ENCODE data around the gene PGA5. TPM values are rescaled to one million over a fixed set of nuclear protein-coding genes. Genes with fewer than 3 reads are reported as not detected.
"Not testable (repeated sequence)": the region's sequence is repeated elsewhere in the genome, so short reads cannot be mapped to it uniquely, and the experiment has no call there.

The PGA5 gene
- total RNA-seq, 1 donor from 2014 or later = not detected

GRCh38 chr11:61198948-61199523 is 41.9 kb upstream of the PGA5 start:
- Histone ChIP-seq H3K36me3 (no peaks in the 10 kb centered on the region), H3K9me3 (replicated peaks) (peaks cover 12% of the 10 kb centered on the region), H3K4me1 (no peaks in the 10 kb centered on the region), H3K27me3 (ENCODE audit: low read depth) (peaks cover 63% of the 10 kb centered on the region), H3K4me3 (no peak overlapping the region), H3K27ac (replicated peaks) (no peak overlapping the region)
- DNase-seq = no peak
- intact Hi-C loops (cut with micrococcal nuclease) = no loop called here
- TF ChIP-seq, protein P1, sequence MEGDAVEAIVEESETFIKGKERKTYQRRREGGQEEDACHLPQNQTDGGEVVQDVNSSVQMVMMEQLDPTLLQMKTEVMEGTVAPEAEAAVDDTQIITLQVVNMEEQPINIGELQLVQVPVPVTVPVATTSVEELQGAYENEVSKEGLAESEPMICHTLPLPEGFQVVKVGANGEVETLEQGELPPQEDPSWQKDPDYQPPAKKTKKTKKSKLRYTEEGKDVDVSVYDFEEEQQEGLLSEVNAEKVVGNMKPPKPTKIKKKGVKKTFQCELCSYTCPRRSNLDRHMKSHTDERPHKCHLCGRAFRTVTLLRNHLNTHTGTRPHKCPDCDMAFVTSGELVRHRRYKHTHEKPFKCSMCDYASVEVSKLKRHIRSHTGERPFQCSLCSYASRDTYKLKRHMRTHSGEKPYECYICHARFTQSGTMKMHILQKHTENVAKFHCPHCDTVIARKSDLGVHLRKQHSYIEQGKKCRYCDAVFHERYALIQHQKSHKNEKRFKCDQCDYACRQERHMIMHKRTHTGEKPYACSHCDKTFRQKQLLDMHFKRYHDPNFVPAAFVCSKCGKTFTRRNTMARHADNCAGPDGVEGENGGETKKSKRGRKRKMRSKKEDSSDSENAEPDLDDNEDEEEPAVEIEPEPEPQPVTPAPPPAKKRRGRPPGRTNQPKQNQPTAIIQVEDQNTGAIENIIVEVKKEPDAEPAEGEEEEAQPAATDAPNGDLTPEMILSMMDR (IDR thresholded peaks at IDR 0.05; ENCODE audit: borderline replicate concordance) = no peak

DNA sequence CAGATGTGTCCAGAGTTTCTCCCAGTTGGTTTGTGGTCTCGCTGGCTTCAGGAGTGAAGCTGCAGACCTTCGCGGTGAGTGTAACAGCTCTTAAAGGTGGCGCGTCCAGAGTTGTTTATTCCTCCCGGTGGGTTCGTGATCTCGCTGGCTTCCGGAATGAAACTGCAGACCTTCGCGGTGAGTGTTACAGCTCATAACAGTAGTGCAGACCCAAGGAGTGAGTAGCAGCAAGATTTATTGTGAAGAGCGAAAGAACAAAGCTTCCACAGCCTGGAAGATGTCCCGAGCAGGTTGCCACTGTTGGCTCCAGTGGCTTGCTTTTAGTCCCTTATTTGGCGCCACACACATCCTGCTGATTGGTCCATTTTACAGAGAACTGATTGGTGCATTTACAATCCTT is 39.5 kb upstream of the PGA5 start:
- DNase-seq = no peak
- Histone ChIP-seq H3K4me1 (no peaks in the 10 kb centered on the region), H3K27me3 (ENCODE audit: low read depth) (peaks cover 48% of the 10 kb centered on the region), H3K4me3 (no peak overlapping the region), H3K36me3 (no peaks in the 10 kb centered on the region), H3K9me3 (replicated peaks) (peaks cover 12% of the 10 kb centered on the region), H3K27ac (replicated peaks) (no peak overlapping the region)
- intact Hi-C loops (cut with micrococcal nuclease) = no loop called here
- TF ChIP-seq, protein P1 (IDR thresholded peaks at IDR 0.05; ENCODE audit: borderline replicate concordance) = no peak

- H3K36me3 ChIP-seq; DNase-seq; intact Hi-C loops (cut with micrococcal nuclease); H3K27ac ChIP-seq (replicated peaks); H3K4me3 ChIP-seq; H3K4me1 ChIP-seq: not testable (repeated sequence)
- H3K9me3 ChIP-seq (replicated peaks) = peaks cover 12% of the 10 kb centered on the region
- peaks cover 32% of the 10 kb centered on the region for H3K27me3 ChIP-seq (ENCODE audit: low read depth)
Measured at GRCh38 chr11:61202950-61203746, 37.8 kb upstream of the PGA5 start, which contains the start of gene PGA3. TSS of gene PGA3 (plus strand) at chr11:61203515. CDS start at chr11:61203565, 50 bp downstream.

DNA sequence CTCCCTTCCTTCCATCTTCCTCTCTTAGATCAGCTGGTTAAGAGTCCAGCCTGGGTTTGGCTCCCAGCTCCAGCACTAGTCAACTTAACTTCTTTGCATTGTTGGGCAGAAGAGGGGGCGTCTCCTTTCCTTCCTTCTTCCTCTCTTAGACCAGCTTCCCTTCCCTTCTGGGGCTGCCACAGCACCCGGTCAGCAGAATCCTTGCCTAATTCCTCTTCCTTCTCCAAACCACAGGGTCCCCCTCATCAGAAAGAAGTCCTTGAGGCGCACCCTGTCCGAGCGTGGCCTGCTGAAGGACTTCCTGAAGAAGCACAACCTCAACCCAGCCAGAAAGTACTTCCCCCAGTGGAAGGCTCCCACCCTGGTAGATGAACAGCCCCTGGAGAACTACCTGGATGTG is 37.1 kb upstream of the PGA5 start:
- DNase-seq; H3K4me1 ChIP-seq; H3K27ac ChIP-seq (replicated peaks); H3K36me3 ChIP-seq; H3K4me3 ChIP-seq; H3K9me3 ChIP-seq (replicated peaks); intact Hi-C loops (cut with micrococcal nuclease): not testable (repeated sequence)
- H3K27me3 ChIP-seq (ENCODE audit: low read depth) = peaks cover 24% of the 10 kb centered on the region

GRCh38 chr11:61204502-61205059 is 36.4 kb upstream of the PGA5 start:
- H3K27ac ChIP-seq (replicated peaks); H3K4me3 ChIP-seq; DNase-seq; intact Hi-C loops (cut with micrococcal nuclease); H3K9me3 ChIP-seq (replicated peaks); H3K4me1 ChIP-seq; H3K36me3 ChIP-seq: not testable (repeated sequence)
- H3K27me3 ChIP-seq (ENCODE audit: low read depth) = peaks cover 17% of the 10 kb centered on the region

GRCh38 chr11:61207636-61208310 is 33.2 kb upstream of the PGA5 start:
- intact Hi-C loops (cut with micrococcal nuclease); H3K27ac ChIP-seq (replicated peaks); H3K36me3 ChIP-seq; H3K4me1 ChIP-seq; H3K9me3 ChIP-seq (replicated peaks); DNase-seq; H3K27me3 ChIP-seq (ENCODE audit: low read depth); H3K4me3 ChIP-seq: not testable (repeated sequence)

DNA sequence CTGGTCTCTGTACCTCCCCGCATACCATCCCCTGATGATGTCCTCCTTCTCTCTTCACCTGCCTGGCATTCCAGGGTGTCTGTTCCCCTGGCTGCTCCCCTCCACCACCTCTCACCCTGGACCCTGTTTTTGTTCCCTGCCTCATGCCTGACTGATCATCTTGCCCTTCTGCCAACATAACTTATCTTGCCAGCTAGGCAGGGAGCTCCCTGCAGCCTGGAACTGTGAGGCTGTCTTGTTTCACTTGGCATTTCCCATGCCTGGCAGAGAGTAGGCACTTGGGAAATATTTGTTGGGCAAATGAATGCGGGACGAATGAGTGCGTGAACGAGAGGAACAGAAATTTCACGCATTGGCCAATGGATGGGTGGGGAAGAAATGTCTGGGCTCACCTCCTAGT is 30.3 kb upstream of the PGA5 start:
- H3K27ac ChIP-seq (replicated peaks); H3K4me3 ChIP-seq; intact Hi-C loops (cut with micrococcal nuclease); H3K4me1 ChIP-seq; H3K36me3 ChIP-seq; H3K27me3 ChIP-seq (ENCODE audit: low read depth); H3K9me3 ChIP-seq (replicated peaks); DNase-seq: not testable (repeated sequence)

- H3K4me1 ChIP-seq; H3K9me3 ChIP-seq (replicated peaks); intact Hi-C loops (cut with micrococcal nuclease); H3K36me3 ChIP-seq; H3K27ac ChIP-seq (replicated peaks); H3K27me3 ChIP-seq (ENCODE audit: low read depth); H3K4me3 ChIP-seq; DNase-seq: not testable (repeated sequence)
Measured at GRCh38 chr11:61211327-61211952, 29.5 kb upstream of the PGA5 start.

- H3K27me3 ChIP-seq (ENCODE audit: low read depth); H3K36me3 ChIP-seq; H3K4me1 ChIP-seq; H3K9me3 ChIP-seq (replicated peaks); intact Hi-C loops (cut with micrococcal nuclease); H3K4me3 ChIP-seq; H3K27ac ChIP-seq (replicated peaks); DNase-seq: not testable (repeated sequence)
Measured at GRCh38 chr11:61212202-61212601, 28.8 kb upstream of the PGA5 start.

GRCh38 chr11:61213711-61214324 is 27.2 kb upstream of the PGA5 start:
- DNase-seq; intact Hi-C loops (cut with micrococcal nuclease); H3K4me1 ChIP-seq; H3K36me3 ChIP-seq; H3K9me3 ChIP-seq (replicated peaks); H3K27me3 ChIP-seq (ENCODE audit: low read depth); H3K4me3 ChIP-seq; H3K27ac ChIP-seq (replicated peaks): not testable (repeated sequence)

DNA sequence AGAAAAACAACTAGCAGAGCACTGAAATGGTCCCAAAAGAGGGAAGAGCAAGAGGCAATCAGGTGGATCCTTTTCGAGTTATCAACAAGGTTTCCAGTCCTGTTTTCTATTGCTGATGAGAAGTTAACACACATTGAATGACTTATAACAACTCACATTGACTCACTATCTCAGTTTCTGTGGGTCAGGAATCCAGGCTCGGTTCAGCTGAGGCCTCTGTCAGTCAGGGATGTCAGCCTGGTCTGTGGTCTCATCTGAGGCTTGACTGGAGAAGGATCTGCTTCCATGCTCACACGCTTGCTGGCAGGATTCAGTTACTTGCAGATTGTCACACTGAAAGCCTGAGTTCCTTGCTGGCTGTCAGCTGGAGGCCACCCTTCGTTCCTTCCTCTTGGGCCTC is 22.7 kb upstream of the PGA5 start:
- H3K9me3 ChIP-seq (replicated peaks); intact Hi-C loops (cut with micrococcal nuclease); H3K27ac ChIP-seq (replicated peaks); H3K4me1 ChIP-seq; H3K27me3 ChIP-seq (ENCODE audit: low read depth); H3K36me3 ChIP-seq; DNase-seq; H3K4me3 ChIP-seq: not testable (repeated sequence)

Data from left ventricle myocardium inferior (tissue), 1 donor.